GM18499 (cell line): ENCODE measurements around the gene C13orf42.
"Not testable (repeated sequence)": the region's sequence is repeated elsewhere in the genome, so short reads cannot be mapped to it uniquely, and the experiment has no call there.

ENCODE experiments used
- ATAC-seq: cut with Tn5 transposase; IDR thresholded peaks from one replicate; pipeline ENCODE4 v1.9.1; 2021; ENCODE audit warnings: moderate number of reproducible peaks; ENCODE audit not compliant: insufficient read depth, unreplicated experiment

Gene C13orf42

DNA sequence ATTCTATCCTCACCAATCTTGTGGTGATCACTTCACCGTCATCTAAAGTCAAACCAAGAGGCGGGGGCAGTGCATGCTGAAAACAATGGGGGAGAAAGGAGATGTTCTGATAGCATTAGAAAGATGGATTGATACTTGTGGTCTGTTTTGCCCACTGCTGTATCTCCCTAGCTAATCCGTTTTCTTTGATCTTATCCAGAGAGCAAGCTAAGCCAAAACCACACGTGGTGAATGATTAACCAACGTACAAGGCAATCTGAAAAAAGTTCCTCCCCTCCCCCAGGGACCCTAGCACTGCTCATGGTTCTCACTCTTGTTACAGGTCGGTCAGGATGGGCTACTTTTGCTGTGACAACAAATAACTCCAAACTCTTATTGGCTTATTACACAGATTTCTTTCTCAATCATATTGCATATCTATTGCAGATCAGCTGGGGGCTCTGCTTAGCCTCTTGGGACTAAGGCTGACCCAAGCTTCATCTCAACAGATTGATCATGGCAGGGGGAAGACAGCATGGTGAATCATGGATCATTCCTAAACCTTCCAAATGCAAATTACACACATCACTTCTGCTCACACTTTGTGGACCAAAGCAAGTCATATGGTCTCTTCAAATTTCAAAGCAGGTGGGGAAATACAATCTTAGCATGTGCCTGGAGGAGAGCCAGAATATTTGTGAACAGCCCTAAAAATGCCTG is 11.9 kb upstream of the C13orf42 start:
- no peak for ATAC-seq

DNA sequence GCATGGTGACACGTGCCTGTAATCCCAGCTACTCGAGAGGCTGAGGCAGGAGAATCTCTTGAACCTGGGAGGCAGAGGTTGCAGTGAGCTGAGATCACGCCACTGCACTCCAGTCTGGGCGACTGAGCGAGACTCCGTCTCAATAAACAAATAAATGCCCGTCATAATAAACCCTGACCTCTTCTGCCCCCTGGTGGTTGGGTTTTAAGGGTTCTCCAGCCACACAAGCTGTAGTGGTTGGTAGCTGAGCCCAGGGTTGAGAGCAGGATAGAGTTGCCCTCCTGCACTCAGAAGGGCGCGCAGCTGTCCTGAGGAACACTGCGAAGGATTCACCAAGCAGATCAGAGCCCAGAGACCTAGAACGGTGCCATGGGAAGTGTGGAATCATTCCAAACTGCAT is 9.8 kb upstream of the C13orf42 start:
- not testable (repeated sequence) for ATAC-seq

DNA sequence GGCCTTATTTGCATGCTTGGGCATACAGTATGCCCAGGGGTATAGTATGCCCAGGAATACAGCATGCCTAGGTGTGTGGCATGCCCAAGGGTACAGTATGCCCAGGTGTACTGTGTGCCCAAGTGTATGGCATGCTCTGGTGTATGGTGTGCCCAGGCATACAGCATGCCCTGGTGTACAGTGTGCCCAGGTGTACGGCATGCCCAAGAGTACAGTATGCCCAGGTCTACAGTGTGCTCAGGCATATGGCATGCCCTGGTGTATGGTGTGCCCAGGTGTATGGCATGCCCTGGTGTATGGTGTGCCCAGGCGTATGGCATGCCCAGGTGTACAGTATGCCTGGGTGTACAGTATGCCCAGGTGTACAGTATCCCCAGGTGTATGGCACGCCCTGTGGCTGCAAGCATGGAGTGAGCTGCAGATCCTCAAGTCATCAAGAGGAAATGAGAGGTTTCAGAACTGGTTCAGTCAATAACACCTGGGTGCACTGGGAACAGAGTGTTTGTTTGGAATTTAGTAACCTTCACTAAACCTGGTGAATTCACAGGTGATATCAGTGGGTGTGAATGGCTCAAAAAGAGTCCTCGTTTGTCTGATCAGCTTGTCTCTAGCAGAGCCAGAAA is 7.8 kb upstream of the C13orf42 start:
- no peak for ATAC-seq

DNA sequence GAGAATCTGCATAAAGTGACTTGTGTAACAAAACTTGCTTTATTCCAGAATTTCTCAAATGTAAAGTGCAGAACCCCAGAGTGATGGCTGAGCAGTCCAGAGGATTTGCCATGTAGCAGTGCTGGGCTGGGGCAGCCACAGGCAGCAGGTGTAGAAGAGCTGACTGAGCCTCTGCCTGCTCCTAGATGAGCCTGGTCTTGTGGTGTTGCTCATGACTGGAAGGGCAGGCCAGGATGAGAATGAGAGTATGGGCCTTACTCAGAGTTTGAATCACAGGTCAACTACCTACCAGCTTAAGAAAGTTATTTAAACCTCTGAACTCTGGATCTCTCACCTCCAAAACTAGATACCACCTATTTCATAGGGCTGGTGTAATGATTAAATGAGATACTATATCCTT is 2.9 kb upstream of the C13orf42 start:
- ATAC-seq: no peak

DNA sequence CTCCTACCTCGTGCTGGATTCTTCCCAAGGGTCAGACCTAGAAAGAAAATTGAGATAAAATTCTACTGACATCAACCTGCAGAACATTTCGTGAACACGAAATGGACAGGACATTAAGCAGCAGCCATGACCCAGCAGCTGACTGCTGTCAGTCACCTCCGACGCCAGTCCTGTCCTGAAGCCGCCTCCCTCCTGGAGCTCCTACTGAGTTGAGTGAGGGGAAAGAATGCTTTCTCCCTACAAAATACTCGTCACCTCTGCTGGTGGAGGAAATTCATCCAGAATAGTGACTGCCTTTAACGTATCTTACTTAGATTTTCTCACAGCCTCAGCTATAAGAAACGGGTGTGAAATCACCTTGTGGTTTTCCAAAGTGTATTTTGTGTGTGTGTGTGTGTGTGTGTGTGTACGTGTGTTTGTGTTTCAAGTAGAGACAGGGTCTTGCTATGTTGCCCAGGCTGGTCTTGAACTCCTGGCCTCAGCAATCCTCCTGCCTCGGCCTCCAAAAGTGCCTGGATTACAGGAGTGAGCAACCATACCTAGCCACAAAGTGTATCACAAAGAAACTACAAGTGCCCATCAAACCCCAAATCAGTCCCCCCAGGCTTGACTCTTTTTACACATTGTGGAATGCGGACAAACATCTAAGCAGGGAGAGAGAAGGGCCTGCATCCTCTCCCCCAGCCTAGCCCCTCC is 2.3 kb upstream of the C13orf42 start:
- no peak for ATAC-seq

DNA sequence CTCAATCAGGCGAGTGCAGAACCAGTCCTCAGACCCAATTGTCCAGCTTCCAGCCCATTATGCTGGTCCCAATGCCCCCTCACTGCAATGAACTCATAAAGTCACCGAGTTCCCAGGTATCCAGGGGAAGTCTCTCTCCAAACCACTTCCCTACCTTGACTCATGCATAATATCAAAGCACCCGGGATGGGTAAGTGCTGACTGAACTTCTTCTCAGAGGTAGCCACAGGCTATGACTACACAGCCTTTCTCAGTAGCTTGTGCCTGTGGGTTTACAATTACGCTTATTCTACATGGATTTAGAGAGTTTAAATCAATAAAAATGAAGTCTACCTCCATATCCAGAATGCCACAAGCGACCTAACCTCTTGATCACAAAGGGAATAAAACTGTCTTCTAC is 1.7 kb upstream of the C13orf42 start:
- ATAC-seq: no peak

DNA sequence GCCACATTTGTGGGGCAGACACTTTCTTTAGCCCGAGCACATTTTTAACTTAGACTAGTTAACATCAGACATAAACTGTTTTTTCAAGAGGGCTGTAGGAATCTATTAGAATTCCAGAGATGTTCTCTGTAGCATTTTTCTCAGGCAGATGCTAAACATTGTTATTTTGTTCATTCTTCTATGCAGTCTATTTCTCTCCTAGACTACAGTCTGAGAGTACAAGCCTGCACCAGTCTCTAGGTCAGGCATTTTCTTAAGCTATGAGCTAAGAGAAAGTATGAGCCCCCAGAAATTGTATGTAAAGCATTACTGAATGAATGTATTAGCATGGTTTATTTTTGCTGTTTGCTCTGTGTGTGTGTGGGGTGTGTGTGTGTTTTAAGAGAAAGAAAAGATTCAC is 923 bp upstream of the C13orf42 start:
- no peak for ATAC-seq

DNA sequence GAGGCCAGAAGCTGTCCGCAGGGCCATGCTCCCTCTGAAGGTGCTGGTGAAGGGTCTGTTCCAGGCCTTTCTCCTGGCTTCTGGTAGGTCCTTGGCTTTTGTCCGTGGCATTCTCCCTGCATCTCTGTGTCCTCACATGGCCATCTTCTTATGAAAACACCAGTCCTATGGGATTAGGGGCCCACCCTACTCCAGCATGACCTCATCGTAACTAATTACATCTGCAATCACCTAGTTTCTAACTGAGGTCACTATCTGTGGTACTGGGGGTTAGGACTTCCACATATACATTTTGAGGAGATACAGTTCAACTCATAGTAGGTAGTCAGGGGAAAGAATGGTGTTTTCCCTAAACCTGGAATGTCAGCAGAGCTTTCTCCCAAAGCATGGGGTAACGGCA is 3.1 kb downstream of the C13orf42 start:
- ATAC-seq: no peak

DNA sequence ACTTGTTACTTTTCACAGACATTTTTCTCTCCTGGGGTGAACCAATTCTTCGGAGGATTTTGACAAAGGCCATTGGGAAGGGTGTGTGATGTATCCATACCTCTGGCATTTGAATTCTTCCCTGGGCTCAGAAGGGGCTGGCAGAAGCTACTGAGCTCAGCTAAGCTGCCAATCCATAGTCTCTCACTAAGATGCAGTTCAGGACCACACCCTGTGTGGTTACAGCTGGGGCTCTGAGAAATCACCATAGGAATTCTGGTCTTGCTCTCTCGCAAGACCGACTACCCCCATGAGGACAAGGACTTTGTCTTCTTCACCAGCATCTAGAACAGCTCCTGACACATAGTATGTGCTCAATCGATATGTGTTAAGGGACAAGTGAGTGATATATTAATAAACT is 6.0 kb downstream of the C13orf42 start:
- ATAC-seq: no peak

DNA sequence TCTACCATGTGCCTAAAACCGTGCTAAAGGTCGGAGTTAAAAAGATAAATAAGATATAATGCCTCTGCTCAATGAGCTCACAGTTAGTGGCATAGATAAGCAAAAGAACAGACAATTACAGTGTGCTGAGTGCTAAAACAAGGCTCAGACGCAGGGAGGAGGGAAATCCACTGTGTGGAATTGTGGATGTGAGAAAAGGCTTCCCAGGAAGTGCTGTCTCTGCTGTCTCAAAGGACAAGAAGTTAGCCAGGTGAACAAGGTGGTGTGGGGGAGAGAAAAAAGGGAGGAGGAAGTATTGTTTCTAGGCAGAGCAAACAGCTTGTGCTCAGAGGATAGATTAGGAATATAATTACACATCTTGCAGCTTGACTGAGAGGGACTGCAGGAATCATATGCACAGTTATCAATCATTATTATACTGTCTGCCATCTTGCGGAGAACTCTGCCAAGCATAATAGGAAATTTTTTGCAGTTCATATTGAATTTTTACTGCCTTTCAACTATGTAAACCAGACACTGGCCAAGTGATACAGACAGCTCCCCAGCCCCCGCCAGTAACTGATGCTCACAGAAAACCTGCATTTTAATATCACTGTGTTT is 9.3 kb downstream of the C13orf42 start:
- ATAC-seq: no peak

DNA sequence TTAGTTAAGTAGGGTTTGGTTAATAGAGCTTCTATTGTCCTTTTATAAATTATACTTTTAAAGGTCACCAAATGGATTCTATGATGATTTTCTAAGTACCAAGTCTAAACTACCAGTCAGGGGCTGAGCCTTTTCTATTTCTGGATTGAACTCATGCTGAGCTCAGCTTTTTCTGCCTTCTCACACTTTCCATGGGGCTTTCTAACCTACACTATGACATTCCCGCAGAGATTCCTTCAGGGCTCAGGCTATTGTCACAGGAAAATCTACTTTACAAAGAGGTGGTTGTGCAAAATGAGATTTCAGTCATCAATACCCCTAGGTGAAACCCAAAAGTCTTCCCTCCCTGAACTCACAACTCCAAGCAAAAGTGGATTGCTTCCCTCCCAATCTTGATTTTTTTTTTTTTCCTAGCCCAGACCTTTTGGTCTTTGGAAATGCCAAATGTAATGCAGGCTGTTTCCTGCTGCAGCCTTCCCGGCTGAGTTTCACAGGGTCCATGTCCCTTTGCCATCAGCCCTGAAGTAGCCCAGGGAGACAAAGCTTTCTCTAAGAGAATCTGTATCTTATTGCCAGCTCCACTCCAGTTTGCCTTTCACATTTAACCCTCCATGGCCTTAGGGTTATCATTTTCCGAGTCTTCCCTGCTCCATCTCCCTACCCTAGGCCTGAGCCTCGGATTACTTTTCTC is 13.6 kb downstream of the C13orf42 start:
- no peak for ATAC-seq

DNA sequence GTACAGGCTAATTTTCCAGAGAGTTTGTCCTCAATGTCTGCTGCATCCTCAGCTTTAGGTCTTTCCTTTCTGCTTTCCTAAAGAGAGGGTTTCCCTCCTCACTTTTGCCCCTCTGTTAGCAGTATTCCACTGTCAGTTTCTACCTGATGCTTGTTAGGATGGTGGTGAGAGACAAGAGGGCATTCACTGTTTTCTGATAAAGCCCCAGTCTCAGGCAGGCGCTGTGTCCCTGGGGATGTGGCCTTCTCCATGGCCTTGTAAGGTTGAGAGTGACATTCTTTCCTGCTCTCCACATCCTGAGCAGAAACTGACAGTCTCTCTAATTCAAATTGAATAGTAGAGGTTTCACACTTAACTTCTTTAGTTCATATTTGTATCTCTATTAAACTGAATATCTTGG is 14.9 kb downstream of the C13orf42 start:
- no peak for ATAC-seq

DNA sequence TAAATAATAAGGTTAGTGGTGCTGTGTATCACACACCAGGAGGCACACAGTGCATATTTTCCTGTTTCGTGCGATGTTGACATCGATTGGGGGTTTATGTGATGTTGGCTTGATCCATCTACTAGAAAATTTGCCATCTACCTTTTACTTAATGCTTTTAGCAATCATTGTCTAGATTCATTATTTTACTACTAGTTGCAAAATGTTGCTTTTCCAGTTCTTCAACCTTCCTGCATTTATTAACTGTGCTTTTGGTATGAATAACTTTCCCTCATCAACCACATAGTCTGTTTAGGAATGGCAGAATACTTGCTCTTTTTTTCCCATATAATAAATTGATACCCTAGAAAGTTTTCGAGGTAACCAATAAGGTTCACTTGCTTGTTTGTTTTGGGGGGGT is 17.5 kb downstream of the C13orf42 start:
- no peak for ATAC-seq

DNA sequence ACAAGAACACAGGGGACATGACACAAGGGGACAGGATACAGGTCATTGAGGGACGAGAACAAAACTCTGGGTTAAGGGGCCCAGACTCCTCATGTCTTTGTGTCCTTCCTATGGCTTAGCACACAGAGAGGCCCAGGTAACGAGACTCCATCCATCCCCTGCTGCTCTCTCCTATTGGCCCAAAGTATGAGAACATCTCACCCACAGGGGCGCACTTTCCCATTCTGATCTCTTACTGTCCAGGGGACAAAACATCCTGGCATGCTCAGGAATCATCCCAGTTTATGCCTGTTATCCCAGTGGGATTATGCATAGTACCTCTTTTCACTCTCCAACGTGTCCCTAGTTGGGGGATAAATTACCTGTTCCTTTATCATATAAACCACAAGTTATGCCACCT is 19.2 kb downstream of the C13orf42 start:
- no peak for ATAC-seq

DNA sequence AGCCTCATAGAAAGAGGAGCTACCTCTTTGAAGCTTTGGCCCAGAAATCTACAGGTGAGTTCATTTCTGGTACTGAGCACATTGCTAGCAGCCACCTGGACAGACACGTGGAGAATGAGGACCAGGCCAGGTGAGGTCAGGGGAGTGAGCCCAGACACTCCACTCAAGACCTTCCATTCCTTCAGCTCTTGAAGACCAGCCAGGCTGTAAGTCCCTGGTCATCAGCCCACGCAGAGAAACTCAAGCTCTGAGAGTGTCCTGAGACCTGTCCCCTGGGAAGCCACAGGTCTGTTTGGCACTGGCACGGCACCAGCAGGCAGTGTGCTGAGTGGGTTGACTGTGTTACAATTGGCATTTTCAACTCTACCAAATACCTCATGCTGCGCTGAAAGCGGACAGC is 27.4 kb downstream of the C13orf42 start:
- no peak for ATAC-seq

DNA sequence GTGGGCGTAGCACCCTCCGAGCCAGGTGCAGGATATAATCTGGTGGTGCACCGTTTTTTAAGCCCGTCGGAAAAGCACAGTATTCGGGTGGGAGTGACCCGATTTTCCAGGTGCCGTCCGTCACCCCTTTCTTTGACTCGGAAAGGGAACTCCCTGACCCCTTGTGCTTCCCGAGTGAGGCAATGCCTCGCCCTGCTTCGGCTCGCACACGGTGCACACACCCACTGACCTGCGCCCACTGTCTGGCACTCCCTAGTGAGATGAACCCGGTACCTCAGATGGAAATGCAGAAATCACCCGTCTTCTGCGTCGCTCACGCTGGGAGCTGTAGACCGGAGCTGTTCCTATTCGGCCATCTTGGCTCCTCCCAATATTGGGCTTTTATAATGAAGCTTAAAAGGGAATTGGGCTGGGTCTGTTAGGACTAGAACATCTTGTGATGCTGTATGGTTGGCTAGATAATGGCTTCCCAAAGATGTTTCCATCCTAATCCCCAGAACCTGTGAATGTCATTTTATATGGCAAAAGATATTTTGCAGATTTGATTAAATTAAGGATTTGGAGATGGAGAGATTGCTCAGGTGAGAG is 30.5 kb downstream of the C13orf42 start:
- ATAC-seq: not testable (repeated sequence)

DNA sequence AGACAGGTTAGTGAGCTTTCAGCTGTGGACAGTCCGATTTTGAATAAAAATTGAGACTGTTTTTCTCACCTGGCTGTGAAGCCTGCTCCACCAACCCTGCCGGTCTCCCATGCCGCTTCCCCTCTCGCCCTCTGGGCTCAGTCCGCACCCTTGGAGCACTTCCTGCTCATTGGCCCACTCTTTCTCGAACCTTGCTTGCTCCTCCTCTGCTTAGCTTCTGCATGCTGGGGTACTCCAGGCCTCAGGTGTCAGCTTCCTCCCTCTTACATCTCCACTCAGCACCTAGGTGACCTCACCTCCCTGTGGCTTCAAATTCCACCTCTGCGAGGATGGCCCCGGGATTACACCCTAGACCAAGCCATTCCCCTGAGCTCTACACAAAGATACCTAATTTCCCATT is 39.6 kb downstream of the C13orf42 start:
- no peak for ATAC-seq

DNA sequence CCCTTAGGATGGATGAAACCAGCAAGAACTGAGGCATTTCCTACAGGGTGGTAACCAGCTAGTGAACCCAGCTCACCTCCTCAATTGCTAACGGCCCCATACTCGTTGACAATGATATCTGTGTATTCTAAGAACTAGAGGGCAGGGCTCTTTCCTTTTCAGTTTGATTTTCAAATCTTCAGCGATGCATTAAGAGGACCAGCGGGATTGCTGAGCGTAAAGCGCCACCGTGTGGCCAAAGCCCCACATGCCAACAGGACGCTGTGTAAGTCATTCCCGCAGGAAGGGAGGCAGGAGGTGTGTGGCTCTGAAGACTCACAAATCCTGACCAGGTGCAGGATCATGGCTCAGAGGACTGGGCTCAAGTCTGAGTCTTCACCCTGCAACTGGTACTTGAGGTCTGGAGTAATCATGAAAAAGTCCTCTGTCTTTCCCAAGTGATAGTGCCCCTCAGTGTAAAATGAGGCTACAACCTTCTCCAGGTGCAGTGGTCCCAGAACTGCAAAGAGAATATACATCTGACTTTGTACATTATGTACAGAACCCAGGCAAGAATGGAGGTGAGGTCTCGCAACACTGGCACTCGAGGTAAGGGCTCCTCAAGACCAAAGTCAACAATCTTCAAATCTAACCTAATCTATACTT is 40.9 kb downstream of the C13orf42 start:
- peak; percentile 72 for ATAC-seq

DNA sequence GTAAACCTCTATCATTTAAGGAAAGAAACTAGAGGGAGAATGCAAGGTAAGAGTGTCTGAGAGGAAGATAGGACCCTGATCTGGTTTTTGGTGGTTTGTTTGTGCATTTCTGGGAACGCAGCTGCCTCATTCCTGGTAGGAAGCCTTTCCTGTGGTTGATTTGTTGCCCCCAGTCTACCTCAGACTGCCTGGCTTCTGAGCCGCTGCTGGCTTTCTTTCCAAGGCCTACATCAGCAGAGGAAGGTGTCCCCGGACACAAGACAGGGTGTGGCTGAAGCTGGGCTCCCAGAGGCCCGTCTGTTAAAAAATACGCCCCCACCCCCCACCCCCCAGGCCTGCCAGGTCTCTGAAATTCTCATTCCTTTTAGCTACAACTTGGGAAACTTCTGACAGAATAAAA is 42.6 kb downstream of the C13orf42 start:
- ATAC-seq: no peak

DNA sequence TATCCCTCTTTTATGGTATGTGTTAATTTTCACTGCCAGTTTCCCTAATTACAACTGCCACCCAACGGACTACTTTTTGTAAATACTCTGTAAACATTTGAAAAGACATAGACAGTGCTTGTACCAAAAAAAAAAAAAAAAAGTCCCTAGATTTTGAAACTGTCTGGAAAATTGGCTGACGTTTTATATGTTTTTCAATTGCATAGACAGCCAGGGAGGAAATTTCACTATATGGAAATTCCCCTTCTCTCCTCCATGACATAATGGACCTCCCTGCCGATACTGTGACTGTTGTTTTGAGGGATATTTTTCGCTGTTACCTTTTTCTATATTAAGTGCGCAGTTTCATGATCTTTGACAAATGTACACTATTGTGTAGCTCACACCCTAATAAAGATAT is 43.4 kb downstream of the C13orf42 start:
- ATAC-seq: no peak
